GM19043 (cell line): ENCODE measurements around the gene SRSF5.

ENCODE experiments used
- ATAC-seq: cut with Tn5 transposase; IDR thresholded peaks from one replicate; pipeline ENCODE4 v1.9.1; 2021; ENCODE audit warnings: low read depth; ENCODE audit not compliant: unreplicated experiment

The SRSF5 gene

GRCh38 chr14:69769623-69770022, 2.7 kb downstream of the SRSF5 start:
- no peak for ATAC-seq

GRCh38 chr14:69770559-69770958, 3.6 kb downstream of the SRSF5 start:
- ATAC-seq, result no peak

GRCh38 chr14:69771136-69771535, 4.2 kb downstream of the SRSF5 start:
- no peak for ATAC-seq

- no peak for ATAC-seq
Measured at GRCh38 chr14:69772082-69773017, 5.4 kb downstream of the SRSF5 start.

- no peak for ATAC-seq
Measured at GRCh38 chr14:69773571-69774276, 6.8 kb downstream of the SRSF5 start.

GRCh38 chr14:69775012-69775411, 8.1 kb downstream of the SRSF5 start:
- ATAC-seq, result no peak

GRCh38 chr14:69776875-69777453, 10.0 kb downstream of the SRSF5 start:
- ATAC-seq, result no peak

GRCh38 chr14:69779088-69779487, 12.1 kb downstream of the SRSF5 start:
- no peak for ATAC-seq

GRCh38 chr14:69780092-69780491, 13.2 kb downstream of the SRSF5 start:
- ATAC-seq, result no peak

- no peak for ATAC-seq
Measured at GRCh38 chr14:69780952-69781351, 14.0 kb downstream of the SRSF5 start.

GRCh38 chr14:69784942-69785341, 18.0 kb downstream of the SRSF5 start:
- no peak for ATAC-seq

- ATAC-seq, result no peak
Measured at GRCh38 chr14:69786603-69787002, 19.7 kb downstream of the SRSF5 start.

- no peak for ATAC-seq
Measured at GRCh38 chr14:69789118-69789640, 22.2 kb downstream of the SRSF5 start.

- no peak for ATAC-seq
Measured at GRCh38 chr14:69792887-69793421, 26.0 kb downstream of the SRSF5 start.

- ATAC-seq, result no peak
Measured at GRCh38 chr14:69794791-69795190, 27.8 kb downstream of the SRSF5 start.

GRCh38 chr14:69795691-69796090, 28.7 kb downstream of the SRSF5 start:
- ATAC-seq, result no peak

GRCh38 chr14:69796797-69797500, 30.0 kb downstream of the SRSF5 start, which contains the start of gene SLC10A1:
SLC10A1 (minus strand) TSS chr14:69797241; CDS start chr14:69797155, 86 bp downstream.
- ATAC-seq, result no peak

- no peak for ATAC-seq
Measured at GRCh38 chr14:69797573-69798338, 30.8 kb downstream of the SRSF5 start.

- ATAC-seq, result no peak
Measured at GRCh38 chr14:69798339-69798735, 31.4 kb downstream of the SRSF5 start.
